ENCODE results near the gene TRAPPC5.

TRAPPC5 gene

DNA sequence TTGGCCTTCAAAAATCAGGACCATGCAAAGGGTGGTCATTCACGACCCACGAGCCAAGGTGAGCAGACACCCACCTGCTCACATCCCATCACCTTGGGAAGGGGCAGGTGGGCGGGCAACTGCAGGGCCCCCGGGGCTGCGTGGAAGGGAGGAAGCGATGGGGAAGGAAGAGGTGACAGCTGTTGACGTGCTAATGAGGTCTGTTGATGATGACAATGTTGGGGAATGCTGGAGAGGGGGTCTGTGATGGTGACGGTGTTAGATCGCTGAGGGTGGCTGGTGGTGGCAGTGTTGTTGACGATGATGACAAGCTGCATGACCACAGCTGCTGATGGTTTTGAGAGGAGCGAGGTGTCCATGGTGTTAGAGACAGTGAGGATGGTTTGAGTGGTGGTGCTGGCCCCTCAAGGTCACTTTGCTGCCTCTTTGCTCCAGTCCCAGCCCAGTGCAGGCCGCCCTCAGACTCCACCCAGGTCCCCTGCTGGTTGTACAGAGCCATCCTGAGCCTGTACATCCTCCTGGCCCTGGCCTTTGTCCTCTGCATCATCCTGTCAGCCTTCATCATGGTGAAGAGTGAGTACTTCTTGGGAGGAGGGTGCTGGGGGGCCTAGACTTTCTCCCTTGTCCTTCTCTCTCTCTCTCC lies 2.8 kb upstream of the TRAPPC5 start:
- no peak for DNase-seq

DNA sequence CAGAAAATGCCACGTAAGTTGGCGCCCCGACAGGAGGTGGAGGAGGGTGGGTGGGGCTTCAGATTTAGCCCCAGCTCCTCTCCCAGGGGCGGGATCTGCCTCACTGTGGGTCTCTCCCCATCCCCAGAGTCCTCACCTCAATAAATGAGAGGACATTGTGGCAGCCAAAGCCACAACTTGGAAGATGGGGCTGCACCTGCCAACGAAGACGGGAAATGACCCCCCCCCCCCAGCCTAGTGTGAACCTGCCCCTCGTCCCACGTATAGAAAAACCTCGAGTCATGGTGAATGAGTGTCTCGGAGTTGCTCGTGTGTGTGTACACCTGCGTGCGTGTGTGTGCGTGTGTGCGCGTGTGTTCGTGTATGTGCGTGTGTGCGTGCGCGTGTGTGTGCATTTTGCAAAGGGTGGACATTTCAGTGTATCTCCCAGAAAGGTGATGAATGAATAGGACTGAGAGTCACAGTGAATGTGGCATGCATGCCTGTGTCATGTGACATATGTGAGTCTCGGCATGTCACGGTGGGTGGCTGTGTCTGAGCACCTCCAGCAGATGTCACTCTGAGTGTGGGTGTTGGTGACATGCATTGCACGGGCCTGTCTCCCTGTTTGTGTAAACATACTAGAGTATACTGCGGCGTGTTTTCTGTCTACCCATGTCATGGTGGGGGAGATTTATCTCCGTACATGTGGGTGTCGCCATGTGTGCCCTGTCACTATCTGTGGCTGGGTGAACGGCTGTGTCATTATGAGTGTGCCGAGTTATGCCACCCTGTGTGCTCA lies 1.5 kb upstream of the TRAPPC5 start:
- DNase-seq = no peak

DNA sequence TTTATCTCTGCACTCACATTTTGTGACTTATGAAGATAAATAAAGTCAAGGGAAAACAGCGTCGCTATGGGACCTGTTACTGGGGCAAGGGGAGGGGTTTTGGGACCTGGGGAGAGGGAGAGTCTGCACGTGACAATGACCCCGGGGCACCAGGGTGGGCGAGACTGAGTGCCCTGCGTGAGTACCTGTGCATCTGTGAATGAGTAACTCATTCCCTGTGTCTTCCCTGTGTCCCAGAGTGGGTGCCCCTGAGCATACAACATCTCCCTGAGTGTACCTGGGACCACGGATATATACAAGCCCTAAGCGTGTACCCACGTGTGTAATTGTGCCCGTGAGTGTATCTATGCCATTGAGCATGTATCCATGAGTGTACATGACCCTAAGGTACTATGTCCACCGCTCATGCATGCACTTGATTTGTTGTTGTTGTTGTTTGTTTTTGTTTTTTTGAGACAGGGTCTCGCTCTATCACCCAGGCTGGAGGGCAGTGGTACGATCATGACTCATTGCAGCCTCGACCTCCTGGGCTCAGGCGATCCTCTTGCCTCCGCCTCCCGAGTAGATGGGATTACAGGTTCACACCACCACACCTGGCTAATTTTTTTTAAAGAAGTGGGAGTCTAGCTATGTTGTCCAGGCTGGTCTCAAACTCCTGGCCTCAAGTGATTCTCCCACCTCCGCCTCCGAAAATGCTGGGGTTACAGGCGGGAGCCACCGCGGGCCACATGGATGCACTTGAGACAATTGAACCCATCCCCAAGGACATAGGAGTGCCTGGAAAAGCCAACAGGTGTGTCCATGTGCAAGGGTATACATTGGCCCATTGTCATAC lies 645 bp upstream of the TRAPPC5 start:
- DNase-seq = no peak

DNA sequence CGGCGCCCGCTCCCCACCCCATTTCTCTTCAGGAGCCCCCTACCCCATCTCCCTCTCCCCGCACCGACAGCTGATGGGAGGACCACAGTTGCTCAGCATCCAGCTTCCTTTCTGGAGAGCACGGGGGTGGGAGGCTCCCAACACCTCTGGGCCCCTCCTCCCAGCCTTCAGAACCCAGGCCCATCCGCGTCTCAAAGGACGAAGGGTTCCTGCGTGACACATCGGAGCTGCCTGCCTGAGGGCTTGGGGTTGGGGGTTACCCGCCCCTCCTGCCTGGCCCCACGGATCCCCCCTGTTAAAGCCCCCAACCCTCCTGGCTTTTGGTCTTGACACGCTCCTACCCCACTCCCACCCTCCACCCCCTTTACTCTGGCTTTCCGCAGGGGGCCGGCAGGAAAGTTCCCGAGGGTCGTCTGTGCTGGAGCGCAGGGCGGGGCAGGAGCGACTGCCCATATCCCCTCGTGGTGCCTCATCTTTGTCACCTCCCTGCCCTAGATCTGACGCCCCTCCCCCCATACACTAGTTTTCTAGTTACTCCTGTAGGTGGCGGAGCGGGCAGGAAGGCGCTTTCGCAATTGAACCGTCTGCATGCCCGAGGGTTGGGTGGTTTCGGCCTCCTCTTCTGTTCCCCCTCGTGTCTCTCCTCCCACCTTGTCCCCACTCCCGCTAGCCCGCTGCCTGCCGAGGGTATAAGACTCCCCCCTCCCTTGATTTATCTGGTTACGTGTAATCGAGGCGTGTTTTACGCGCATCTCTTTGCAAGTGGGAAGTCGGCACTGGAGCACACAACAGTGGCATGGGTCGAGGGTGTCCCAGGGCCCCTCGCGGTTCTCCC lies 924 bp downstream of the TRAPPC5 start:
- no peak for DNase-seq

DNA sequence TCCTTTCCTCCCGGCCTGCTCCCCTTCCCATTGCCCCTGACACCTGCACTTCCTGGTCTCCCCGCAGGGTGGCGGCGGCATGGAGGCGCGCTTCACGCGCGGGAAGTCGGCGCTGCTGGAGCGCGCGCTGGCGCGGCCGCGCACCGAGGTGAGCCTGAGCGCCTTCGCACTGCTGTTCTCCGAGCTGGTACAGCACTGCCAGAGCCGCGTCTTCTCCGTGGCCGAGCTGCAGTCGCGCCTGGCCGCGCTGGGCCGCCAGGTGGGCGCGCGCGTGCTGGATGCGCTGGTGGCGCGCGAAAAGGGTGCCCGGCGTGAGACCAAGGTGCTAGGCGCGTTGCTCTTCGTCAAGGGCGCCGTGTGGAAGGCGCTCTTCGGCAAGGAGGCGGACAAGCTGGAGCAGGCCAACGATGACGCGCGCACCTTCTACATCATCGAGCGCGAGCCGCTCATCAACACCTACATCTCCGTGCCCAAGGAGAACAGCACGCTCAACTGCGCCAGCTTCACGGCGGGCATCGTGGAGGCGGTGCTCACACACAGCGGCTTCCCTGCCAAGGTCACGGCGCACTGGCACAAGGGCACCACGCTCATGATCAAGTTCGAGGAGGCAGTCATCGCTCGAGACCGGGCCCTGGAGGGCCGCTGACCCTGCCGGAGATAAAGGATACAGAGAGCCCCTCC lies 1.7 kb downstream of the TRAPPC5 start:
- DNase-seq = no peak

DNA sequence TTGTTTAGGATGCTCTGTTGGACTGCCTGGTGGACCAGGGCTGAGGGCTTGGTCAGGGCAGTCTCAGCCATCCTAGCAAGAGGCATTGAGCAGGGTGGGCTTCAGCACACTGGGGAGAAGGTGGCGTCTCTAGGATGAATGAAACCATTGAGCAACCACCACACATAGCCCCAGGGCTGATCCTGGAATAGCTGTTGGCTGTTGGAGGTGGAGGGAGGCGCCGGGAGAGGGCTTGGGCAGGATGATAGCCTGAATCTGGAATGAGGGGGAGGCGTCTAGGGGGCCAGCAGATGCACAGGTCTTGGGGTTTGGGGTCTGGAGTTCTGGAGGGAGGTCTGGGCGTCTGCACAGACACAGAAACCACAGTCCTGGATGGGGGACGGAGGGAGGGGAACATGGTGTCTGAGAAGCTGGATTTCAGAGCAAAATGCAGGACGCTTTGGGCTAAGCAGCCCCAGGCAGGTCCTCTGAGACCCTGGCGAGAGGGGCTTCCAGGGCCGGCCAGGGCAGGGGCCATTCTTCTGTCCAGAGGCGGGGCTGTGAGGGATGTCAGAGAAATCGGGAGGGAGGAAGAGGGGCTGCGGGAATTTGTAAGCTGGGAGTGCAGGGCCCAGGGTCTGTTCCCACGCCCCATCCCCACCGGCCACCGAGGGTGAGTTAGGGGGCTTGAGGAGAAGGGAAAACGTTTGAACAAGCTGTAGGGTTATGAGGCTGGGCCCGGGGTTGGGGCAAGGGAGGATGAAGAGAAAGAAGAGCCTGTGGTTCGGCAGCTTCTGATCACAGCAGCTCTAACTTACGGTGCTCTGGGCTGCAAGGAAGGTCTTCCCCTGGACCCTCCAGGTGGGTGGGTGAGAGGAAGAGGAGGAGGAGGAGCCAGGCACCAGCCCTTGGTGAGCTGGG lies 5.2 kb downstream of the TRAPPC5 start:
- DNase-seq = no peak

DNA sequence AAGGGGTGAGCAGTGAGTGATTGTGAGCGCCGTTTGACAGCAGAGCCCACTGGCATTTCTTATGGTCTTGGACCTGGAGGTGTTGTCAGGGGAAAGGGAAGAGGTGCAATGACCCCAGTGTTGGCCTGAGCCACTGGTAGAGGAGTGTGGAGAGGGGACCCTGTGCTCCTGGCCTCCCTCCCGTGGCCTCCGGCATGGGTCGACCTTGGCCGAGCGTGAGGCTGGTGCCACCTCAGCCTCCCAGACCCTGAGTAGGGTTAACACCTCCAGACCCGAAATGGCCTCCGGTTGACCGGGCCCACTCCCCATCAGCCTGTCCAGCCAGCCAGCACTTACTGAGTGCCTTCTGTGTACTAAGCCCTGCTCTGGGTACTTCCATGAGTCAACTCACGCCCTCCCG lies 6.5 kb downstream of the TRAPPC5 start:
- no peak for DNase-seq

DNA sequence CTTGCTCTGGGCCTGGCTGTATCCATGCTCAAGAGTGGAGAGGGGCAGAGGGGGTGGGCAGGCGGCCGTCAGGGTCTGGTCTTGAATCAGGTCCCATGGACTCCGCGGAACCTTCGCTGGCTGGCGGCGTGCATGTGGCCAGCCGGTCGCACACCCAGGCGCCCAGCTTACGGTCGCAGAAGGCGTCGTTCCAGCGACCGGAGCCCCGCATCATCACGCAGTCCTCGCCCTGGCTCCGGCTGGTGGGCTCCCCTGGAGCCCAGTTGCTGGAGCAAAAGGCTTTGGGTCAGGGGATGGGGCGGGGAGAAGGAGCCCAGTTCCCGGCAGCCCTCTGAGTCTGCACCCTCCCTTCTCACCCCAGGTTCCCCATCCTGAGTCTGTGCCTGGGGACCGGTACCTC lies 8.5 kb downstream of the TRAPPC5 start:
- DNase-seq = no peak

DNA sequence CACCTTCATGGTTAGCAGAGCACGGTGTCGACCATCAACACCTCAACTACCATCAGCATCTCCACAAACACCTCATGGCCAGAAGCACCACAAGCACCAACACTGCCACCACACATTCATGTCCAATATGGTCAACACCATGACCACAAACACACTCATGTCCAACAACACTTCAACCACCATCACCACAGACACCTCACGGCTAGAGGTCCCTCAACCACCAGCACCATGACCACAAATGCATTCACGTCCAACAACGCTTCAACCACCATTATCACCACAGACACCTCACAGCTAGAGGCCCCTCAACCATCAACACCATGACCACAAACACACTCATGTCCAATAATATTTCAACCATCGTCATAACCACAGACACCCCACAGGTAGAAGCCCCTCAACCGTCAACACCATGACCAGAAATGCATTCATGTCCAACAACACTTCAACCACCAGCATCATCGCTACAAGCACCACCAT lies 10.2 kb downstream of the TRAPPC5 start:
- no peak for DNase-seq

DNA sequence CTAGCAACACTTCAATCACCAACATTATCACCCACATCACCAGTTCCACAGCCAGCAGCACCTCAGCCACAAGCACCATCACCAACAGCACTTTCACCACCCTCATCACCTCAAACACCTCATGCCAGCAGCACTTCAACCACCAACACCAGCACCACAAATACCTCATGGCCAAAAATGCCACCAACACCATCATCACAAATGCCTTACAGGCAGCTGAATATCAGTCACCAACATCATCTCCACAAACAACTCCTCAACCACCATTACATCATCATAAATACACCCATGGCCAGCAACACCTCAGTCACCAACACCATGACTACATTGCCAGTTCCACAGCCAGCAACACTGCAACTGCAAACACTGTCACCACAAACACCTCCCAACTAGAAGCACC lies 10.9 kb downstream of the TRAPPC5 start:
- DNase-seq = no peak

DNA sequence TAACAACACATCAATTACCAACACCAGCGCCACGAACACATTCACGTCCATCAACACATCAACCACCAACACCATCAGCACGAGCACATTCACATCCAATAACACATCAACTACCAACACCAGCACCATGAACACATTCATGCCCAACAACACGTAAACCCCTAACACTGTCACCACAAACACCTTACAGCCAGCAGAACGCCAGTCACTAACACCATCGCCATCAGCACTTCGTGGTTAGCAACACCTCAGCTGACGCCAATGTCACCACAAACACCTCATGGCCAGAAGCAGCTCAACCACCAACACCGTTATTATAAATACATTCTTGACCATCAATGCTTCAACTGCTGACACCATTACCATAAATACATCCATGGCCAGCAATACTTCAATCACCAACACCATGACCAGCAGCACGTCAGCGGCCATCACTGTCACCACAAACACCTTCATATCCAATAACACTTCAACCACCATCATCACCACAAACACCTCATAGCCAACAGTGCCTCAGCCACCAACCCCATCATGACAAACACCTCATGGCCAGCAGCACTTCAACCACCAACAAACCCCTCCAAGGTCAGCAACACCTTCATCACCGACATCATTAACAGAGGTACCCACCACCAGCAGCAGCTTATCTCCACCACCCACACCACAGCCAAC lies 11.9 kb downstream of the TRAPPC5 start:
- no peak for DNase-seq

DNA sequence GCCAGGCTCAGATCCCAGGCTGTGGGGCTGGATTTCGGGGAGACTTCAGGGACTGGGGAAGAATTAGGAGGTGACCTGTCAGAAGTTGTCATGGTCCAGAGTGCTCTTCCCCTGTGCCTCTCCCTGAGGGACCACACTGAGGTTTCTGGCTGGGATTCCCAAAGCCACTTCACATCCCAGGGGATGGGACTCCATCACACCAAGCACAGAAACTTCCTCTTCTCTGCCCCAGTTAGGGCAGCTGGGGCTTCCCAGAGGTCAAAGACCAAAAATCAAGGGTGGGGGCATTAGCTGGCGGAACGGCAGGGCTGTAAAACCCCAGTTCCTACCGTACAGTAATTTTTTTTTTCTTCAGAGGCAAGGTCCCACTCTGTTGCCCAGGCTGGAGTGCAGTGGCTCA lies 13.9 kb downstream of the TRAPPC5 start:
- no peak for DNase-seq

DNA sequence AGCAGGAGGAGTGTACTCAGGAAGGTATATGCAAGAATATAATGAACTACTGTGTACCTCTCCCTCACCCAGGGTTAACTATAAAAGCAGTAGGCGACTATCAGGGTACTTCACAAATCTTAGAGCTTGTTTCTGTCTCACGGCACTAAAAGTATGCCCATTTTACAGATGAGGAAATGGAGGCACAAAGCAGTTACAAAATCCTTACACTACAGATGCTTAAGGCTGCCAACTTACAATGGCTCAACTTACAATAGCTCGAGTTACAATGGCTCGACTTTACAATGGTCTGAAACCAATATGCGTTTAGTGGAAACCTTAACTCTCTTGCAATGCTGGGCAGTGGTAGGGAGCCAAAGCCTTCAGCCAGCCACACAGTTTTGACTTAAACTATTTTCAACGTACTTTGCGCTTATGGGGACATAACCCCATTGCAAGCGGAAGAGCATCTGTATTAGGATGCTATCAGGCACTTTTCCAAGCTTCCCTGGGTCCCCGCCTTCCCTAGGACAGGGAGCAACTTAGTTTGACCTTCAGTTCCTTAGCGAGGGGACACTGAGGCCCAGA lies 17.2 kb downstream of the TRAPPC5 start:
- DNase-seq = no peak

DNA sequence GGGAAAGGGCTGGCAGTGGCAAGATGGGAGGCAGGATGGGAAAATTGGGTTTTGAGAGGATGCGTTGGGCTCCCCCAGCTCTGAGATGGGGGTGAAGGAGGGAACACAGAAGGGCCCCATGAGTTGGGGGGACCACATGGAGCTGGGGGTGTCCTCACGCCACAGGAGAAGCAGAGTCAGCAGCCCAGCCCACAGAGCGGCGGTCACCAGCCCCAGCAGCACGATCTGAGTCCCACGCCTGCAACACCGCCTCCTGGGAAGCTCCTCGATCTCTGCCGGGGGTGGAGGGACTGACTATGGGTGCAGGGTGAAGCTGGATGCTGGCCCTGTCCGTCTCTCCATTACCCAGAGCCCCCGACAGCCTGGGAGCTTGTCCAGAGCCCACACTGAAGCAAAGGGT lies 17.9 kb downstream of the TRAPPC5 start:
- no peak for DNase-seq

DNA sequence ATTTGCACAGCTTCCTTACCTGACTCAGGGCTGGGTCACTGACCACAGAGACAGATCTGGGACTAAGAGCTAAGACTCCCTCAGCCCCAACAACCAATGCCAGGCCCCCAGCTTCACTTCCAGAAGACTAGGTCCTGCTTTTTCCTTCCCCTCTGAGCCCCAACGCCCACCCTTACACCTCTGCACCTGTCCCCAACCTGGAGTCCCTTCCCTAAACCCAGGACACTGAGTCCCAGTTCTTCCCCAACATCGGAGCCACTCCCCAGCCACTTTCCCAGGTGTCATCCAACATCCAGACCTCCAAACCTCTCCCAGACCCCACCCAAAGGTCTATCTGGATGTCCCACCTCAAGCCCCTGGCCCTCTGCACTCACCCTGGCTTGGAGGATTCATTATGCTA lies 18.4 kb downstream of the TRAPPC5 start:
- DNase-seq = no peak

DNA sequence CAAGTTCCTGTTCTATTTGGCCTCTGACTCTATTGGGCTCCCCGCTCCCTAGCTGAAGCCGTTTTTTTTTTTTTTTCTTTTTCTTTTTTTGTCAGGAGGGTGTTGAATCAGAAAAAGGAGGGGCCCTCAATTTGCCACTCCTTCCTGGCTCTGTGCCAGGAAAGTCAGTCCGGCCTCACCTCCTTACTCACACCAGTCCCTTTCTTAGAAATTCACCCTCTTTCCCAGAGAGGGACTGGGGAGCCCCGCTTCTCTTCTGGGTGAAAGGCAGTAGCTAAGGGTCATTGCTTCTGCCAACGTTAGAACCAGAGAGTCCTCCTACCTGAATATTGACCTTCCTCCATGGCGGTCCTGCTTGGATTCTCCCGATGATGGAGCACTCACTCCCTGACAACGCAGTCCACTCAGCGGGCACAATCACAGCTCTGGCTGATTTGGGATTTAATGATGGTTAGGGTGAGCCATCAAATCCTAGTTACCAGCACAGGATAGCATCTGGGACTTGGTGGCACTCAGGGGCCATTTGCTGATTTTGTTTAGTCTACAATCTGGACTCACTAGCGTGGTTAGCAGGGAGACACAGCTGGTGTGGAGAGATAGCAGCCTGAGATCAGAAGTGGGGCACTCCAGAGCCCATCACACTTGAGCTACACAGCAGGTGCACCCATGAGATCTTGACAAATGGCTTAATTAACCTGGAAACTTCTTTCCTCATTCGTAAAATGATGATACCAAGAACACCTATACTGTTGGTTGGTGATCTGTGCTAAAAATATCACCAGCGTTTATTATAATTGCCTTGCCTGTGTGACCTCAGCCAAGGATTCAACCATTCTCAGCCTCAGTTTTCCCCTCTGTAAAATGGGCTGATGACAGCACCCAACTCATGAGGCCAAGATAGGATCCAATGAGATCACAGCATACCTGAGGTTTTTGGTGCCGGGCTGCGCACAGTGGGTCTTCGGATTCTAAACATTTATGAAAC lies 19.1 kb downstream of the TRAPPC5 start:
- DNase-seq = no peak

DNA sequence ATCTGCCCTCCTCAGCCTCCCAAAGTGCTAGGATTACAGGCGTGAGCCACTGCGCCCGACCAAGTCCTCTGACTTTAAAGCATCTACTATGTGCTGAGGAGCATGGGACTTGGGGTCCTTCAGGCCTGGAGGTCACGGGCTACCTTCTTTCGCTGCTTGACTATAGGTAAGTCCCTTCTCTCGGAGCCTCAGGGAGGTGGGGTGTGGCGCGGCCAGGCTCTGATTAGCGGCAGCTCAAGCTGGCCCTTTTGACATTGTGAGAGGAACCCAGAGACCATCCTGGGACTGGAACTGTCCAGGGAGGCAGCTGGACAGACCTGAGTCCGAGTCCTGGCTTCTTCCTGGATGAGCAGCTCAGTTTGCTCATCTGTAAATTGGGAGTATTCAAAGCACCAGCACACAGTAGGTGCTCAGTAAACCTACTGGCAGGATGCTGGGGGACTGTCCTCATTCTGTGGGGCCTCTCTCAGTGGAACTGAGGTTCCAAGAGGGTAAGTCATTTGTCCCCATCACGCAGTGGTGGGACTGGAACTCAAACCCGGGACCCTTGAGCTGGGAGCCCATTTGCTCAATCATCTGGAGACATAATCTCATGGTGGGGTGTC lies 20.5 kb downstream of the TRAPPC5 start:
- DNase-seq = no peak

All from NK-92 treated with Interleukin-12 subunit alpha and Interleukin-12 subunit beta, amount 100 ng/mL, for 24 hours (cell line).